H1 (cell line): Measurements from ENCODE around the gene NPFFR2. TPM values are rescaled to one million over a fixed set of nuclear protein-coding genes. Genes with fewer than 3 reads are reported as not detected.
"Not testable (repeated sequence)": the region's sequence is repeated elsewhere in the genome, so short reads cannot be mapped to it uniquely, and the experiment has no call there.

Source experiments
- CTCF ChIA-PET: fragments of 300-600 bp; sonication (Branson Sonifier 250); formaldehyde crosslinking; loops from one replicate; lab custom pipeline; 2021; ENCODE audit not compliant: partially characterized antibody; lab: Charles Lee
- POLR2A ChIA-PET: fragments of 300-600 bp; sonication (Branson Sonifier 250); formaldehyde crosslinking; loops from one replicate; lab custom pipeline; 2021; ENCODE audit warnings: inconsistent platforms; ENCODE audit not compliant: partially characterized antibody; lab: Charles Lee
- DNase-seq, 2 experiments: peaks; one replicate each; pipeline versions ENCODE4 v3.0.0 to v3.0.0-alpha.2; 2010 to 2022; ENCODE audit warnings: low spot score in 2 of 2, low read depth in 1 of 2, mixed read lengths in 1 of 2
- FAIRE-seq: peaks from 2 replicates; lab custom pipeline; 2011; peaks lifted over from hg19 to GRCh38; lab: Jason Lieb, UNC
- H2AFZ ChIP-seq: 2 replicates; pipeline ENCODE4 v1.8.1; 2012; ENCODE audit warnings: low read length, inconsistent platforms
- H2AK5ac ChIP-seq: 2 replicates; pipeline ENCODE4 v1.6.1; 2013; ENCODE audit warnings: low read depth, low read length
- H2BK120ac ChIP-seq: replicated peaks from 2 replicates; pipeline ENCODE3; 2013; ENCODE audit warnings: low read depth, low read length, inconsistent platforms
- H2BK12ac ChIP-seq: 2 replicates; pipeline ENCODE4 v1.6.1; 2013; ENCODE audit warnings: low read depth, low read length
- H2BK15ac ChIP-seq: 2 replicates; pipeline ENCODE4 v1.6.1; 2013; ENCODE audit warnings: low read length
- H2BK20ac ChIP-seq: 2 replicates; pipeline ENCODE4 v1.6.1; 2013; ENCODE audit warnings: low read length
- H2BK5ac ChIP-seq: 2 replicates; pipeline ENCODE4 v1.6.1; 2013; ENCODE audit warnings: low read depth, low read length
- H3K14ac ChIP-seq: 2 replicates; pipeline ENCODE4 v1.6.1; 2013; ENCODE audit warnings: inconsistent platforms; ENCODE audit not compliant: insufficient read length
- H3K18ac ChIP-seq: 2 replicates; pipeline ENCODE4 v1.6.1; 2013; ENCODE audit warnings: low read length; ENCODE audit errors: extremely low read depth
- H3K23ac ChIP-seq: 2 replicates; pipeline ENCODE4 v1.6.1; 2013; ENCODE audit warnings: inconsistent platforms; ENCODE audit not compliant: insufficient read length
- H3K23me2 ChIP-seq: 2 replicates; pipeline ENCODE4 v1.6.1; 2013; ENCODE audit warnings: low read depth, low read length
- H3K27ac ChIP-seq: 2 replicates; pipeline ENCODE4 v1.6.1; 2011; ENCODE audit warnings: low read depth, low read length, inconsistent platforms
- H3K27me3 ChIP-seq, 4 experiments: replicated peaks in 1 of 4; 1 replicate in 1 of 4; 2 replicates in 3 of 4; pipeline versions ENCODE4 v1.6.1 to v1.8.1; 2011 to 2013; ENCODE audit warnings: low read length in 3 of 4, mild to moderate bottlenecking in 3 of 4, inconsistent platforms in 2 of 4, mixed read lengths in 2 of 4, moderate library complexity in 1 of 4; ENCODE audit not compliant: control insufficient read depth in 3 of 4, insufficient read depth in 3 of 4; ENCODE audit errors: extremely low read depth in 1 of 4
- H3K36me3 ChIP-seq, 4 experiments: 2 replicates each; pipeline versions ENCODE4 v1.6.1 to v1.8.1; 2011 to 2013; ENCODE audit warnings: mild to moderate bottlenecking in 4 of 4, low read length in 3 of 4, moderate library complexity in 2 of 4, control low read depth in 1 of 4, inconsistent platforms in 1 of 4; ENCODE audit not compliant: insufficient read depth in 4 of 4, control insufficient read depth in 2 of 4
- H3K4ac ChIP-seq: replicated peaks from 2 replicates; pipeline ENCODE3; 2013; ENCODE audit warnings: low read length, low read depth, mixed read lengths, inconsistent platforms; ENCODE audit not compliant: insufficient read length
- H3K4me1 ChIP-seq, 4 experiments: replicated peaks in 1 of 4; 1 replicate in 1 of 4; 2 replicates in 3 of 4; pipeline versions ENCODE4 v1.6.1 to v1.8.1; 2011 to 2013; ENCODE audit warnings: low read length in 3 of 4, inconsistent platforms in 2 of 4, mixed read lengths in 1 of 4; ENCODE audit not compliant: insufficient read depth in 4 of 4, control insufficient read depth in 3 of 4
- H3K4me2 ChIP-seq, 2 experiments: 2 replicates each; pipeline versions ENCODE4 v1.6.1 to v1.8.1; 2011 to 2013; ENCODE audit warnings: low read depth in 2 of 2, low read length in 2 of 2, control low read depth in 1 of 2, inconsistent platforms in 1 of 2, mild to moderate bottlenecking in 1 of 2; ENCODE audit not compliant: insufficient read depth in 1 of 2
- H3K4me3 ChIP-seq, 4 experiments: fragments of 200-600, 300-600 bp in 1 of 4; sonication (generic), shearing (Covaris generic), sonication (Bioruptor Twin) in 1 of 4; 2 replicates each; pipeline versions ENCODE4 v1.5.1 to v1.8.1; 2011 to 2016; ENCODE audit warnings: low read length in 4 of 4, low read depth in 3 of 4, control low read depth in 2 of 4, inconsistent platforms in 2 of 4, mild to moderate bottlenecking in 2 of 4, mixed read lengths in 1 of 4, moderate library complexity in 1 of 4; ENCODE audit not compliant: insufficient read depth in 2 of 4; ENCODE audit errors: extremely low read depth in 1 of 4
- H3K56ac ChIP-seq: replicated peaks from 2 replicates; pipeline ENCODE3; 2013; ENCODE audit warnings: low read depth, mild to moderate bottlenecking, mixed read lengths, low read length, inconsistent platforms; ENCODE audit not compliant: insufficient read length
- H3K79me1 ChIP-seq: 2 replicates; pipeline ENCODE4 v1.6.1; 2013; ENCODE audit warnings: low read depth, low read length, control low read depth
- H3K79me2 ChIP-seq, 2 experiments: 2 replicates each; pipeline versions ENCODE4 v1.6.1 to v1.8.1; 2012 to 2013; ENCODE audit warnings: low read length in 2 of 2, mild to moderate bottlenecking in 2 of 2, inconsistent platforms in 1 of 2; ENCODE audit not compliant: insufficient read depth in 2 of 2, control insufficient read depth in 1 of 2
- H3K9ac ChIP-seq, 4 experiments: replicated peaks in 1 of 4; 1 replicate in 1 of 4; 2 replicates in 3 of 4; pipeline versions ENCODE4 v1.6.1 to v1.8.1; 2011 to 2013; ENCODE audit warnings: low read depth in 3 of 4, low read length in 3 of 4, control low read depth in 2 of 4, mild to moderate bottlenecking in 2 of 4, moderate library complexity in 2 of 4, inconsistent platforms in 1 of 4; ENCODE audit errors: extremely low read depth in 1 of 4
- H3K9me3 ChIP-seq, 2 experiments: 2 replicates each; pipeline versions ENCODE4 v1.6.1 to v1.8.1; 2012 to 2013; ENCODE audit warnings: mild to moderate bottlenecking in 2 of 2, moderate library complexity in 2 of 2, control low read depth in 1 of 2, inconsistent platforms in 1 of 2, low read depth in 1 of 2, low read length in 1 of 2, mixed read lengths in 1 of 2; ENCODE audit not compliant: insufficient read depth in 2 of 2
- H4K20me1 ChIP-seq, 2 experiments: replicated peaks in 1 of 2; 2 replicates each; pipeline versions ENCODE3 to v1.8.1; 2011 to 2013; ENCODE audit warnings: inconsistent platforms in 2 of 2, low read length in 2 of 2, mild to moderate bottlenecking in 1 of 2; ENCODE audit not compliant: insufficient read depth in 2 of 2, control insufficient read depth in 1 of 2
- H4K5ac ChIP-seq: 2 replicates; pipeline ENCODE4 v1.6.1; 2013; ENCODE audit warnings: low read length, low read depth, mixed read lengths, inconsistent platforms; ENCODE audit not compliant: insufficient read length
- H4K8ac ChIP-seq: 2 replicates; pipeline ENCODE4 v1.8.0; 2013; ENCODE audit warnings: mild to moderate bottlenecking, moderate library complexity, low read length, inconsistent platforms; ENCODE audit not compliant: insufficient read depth; ENCODE audit errors: extremely low read depth
- H4K91ac ChIP-seq: replicated peaks from 2 replicates; pipeline ENCODE3; 2013; ENCODE audit warnings: low read length, mixed read lengths, inconsistent platforms; ENCODE audit not compliant: insufficient read length
- WGBS, 2 experiments: shearing (Covaris generic) in 1 of 2; methylation state at CpG; one replicate each; pipeline versions ENCODE4 v1.1.6 to v1.1.7; 2013 to 2015; ENCODE audit warnings: low lambda C conversion rate in 2 of 2, mixed read lengths in 2 of 2, inconsistent platforms in 1 of 2, low coverage in 1 of 2, missing lambda C conversion rate in 1 of 2; ENCODE audit not compliant: insufficient replicate concordance in 2 of 2, insufficient coverage in 1 of 2, insufficient read length in 1 of 2; ENCODE audit errors: extremely low coverage in 1 of 2, missing lambda C conversion rate in 1 of 2; 5-methylcytosine and 5-hydroxymethylcytosine counted together
- polyA plus RNA-seq, 7 experiments: library from polyadenylated mRNA; depleted of rRNA in 3 of 7; stranded (reverse) in 5 of 7; unstranded in 2 of 7; fragments of >200 nt in 5 of 7; fragments of 200-250 nt in 2 of 7; gene quantifications; 1 replicate in 5 of 7; 2 replicates in 1 of 7; 4 replicates in 1 of 7; pipeline versions ENCODE4 v1.2.1 to v1.2.3, GENCODE V29; 2011 to 2013; ENCODE audit warnings: missing spikeins in 2 of 7, mixed read lengths in 2 of 7
- total RNA-seq: library from RNA; stranded (reverse); fragmentation: NEBNext Ultra II Directional; extraction: Animal tissue kit (Norgen Biotek cat#: 25700); gene quantifications from 2 replicates; pipeline ENCODE4 v1.2.1, GENCODE V29; 2021

The NPFFR2 gene
- total and polyA plus RNA-seq, 2 of the 8 experiments (the other 6 are each of a cell fraction or from before 2014, with no cell fraction given), result 0.26 to 0.53 TPM

DNA sequence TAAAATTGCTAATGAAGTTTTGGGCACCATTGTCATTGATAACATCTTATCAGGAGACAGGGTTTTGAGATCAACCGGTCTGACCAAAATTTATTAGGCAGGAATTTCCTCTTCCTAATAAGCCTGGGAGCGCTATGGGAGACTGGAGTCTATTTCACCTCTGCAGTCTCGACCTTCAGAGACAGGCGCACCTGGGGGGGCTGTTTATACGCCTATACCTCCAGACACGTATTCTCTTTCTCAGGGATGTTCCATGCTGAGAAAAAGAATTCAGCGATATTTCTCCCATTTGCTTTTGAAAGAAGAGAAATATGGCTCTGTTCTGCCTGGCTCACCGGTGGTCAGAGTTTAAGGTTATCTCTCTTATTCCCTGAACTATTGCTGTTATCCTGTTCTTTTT, 121.8 kb downstream of the NPFFR2 start:
- not testable (repeated sequence) for H3K27ac ChIP-seq, FAIRE-seq, DNase-seq

GRCh38 chr4:72169285-72169684, 137.5 kb downstream of the NPFFR2 start:
- H2BK120ac ChIP-seq, FAIRE-seq, POLR2A ChIA-PET, H3K79me1 ChIP-seq, H3K23ac ChIP-seq, H3K14ac ChIP-seq, H3K27ac ChIP-seq, H3K4me1 ChIP-seq, CTCF ChIA-PET, H2BK5ac ChIP-seq, H4K20me1 ChIP-seq, H4K5ac ChIP-seq, H3K4ac ChIP-seq, H3K79me2 ChIP-seq, H3K27me3 ChIP-seq, H3K18ac ChIP-seq, H2BK15ac ChIP-seq, H3K9ac ChIP-seq, H4K8ac ChIP-seq, H3K23me2 ChIP-seq, H3K4me2 ChIP-seq, H4K91ac ChIP-seq, H2BK12ac ChIP-seq, H2BK20ac ChIP-seq, H3K56ac ChIP-seq, DNase-seq, H2AFZ ChIP-seq, H3K4me3 ChIP-seq, H2AK5ac ChIP-seq: not testable (repeated sequence)
- H3K9me3 ChIP-seq, result peaks cover 16 to 20% of the 10 kb centered on the region in 2 experiments
- 91% methylated on average over 13 of the region's 14 CpGs; no CpG with 5 or more reads in 1 of the 2 experiments for WGBS, 2 experiments
- peaks cover 0 to 15% (median 0%) of the 10 kb centered on the region in 4 experiments; a peak in 2 of 8 replicates for H3K36me3 ChIP-seq

More for the DNA sequence above, 121.8 kb downstream of the NPFFR2 start:
- H2AK5ac ChIP-seq, H3K27me3 ChIP-seq, H3K9me3 ChIP-seq, H2AFZ ChIP-seq, H3K18ac ChIP-seq, H3K23me2 ChIP-seq, CTCF ChIA-PET, H3K23ac ChIP-seq, H3K4me1 ChIP-seq, H4K5ac ChIP-seq, H3K36me3 ChIP-seq, H3K4me3 ChIP-seq, H2BK20ac ChIP-seq, H3K56ac ChIP-seq, H3K4ac ChIP-seq, H3K79me2 ChIP-seq, H4K8ac ChIP-seq, H4K91ac ChIP-seq, POLR2A ChIA-PET, H4K20me1 ChIP-seq, H3K79me1 ChIP-seq, H2BK15ac ChIP-seq, H3K14ac ChIP-seq, H2BK5ac ChIP-seq, H2BK12ac ChIP-seq, H2BK120ac ChIP-seq, H3K9ac ChIP-seq: not testable (repeated sequence)
- 2% methylated on average over 8 of the region's 8 CpGs; no CpG with 5 or more reads in 1 of the 2 experiments for WGBS, 2 experiments
- H3K4me2 ChIP-seq, result peak overlapping the region in 1 of 2 experiments; percentile 41; a peak in 1 of 4 replicates
